ENCODE results near the gene GREB1.

DNA sequence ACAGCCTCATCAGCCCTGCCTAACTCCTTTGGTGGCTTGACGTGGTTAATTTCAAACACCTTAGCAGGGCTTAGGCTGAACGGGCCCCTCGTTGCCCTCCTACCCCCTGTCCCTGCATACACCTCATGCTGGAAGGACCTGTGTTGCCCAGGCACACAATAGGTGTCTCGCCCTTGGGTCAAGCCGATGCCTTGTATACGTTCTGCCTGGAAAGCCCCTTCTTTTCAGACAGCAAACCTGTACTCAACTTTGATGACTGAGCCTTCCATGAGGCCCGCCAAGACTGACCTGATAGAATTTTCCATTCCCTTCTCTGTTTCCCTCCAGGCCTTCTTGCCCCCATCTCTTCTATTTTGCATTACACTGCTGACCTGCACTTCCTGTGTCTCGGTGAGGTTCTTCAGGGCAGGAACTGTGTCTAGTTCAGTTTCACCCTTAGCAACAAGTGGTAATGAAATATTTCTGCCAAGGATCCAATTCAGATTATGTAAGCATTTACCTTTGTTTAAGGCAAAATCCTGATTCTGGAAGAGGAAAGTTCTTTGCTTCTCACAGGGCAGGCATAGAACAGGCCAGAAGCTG lies 7.9 kb downstream of the GREB1 start:
- no peak for TF ChIP-seq CTCF (IDR thresholded peaks at IDR 0.05; ENCODE audit: low read depth, low read length)
- no peak for TF ChIP-seq EZH2phosphoT487 (IDR thresholded peaks at IDR 0.05; ENCODE audit: low read depth)

Data from OCI-LY3 (cell line).